Suprapubic skin (tissue), 4 donors: ENCODE results near the gene MC4R.

Experiments used
- EP300 ChIP-seq: sonication (generic); formaldehyde crosslinking; IDR thresholded peaks from one replicate; pipeline ENCODE4 v1.6.1; 2017; ENCODE audit warnings: antibody characterized with exemption
- POLR2A ChIP-seq, 2 donors: fragments of 450-650 bp; IDR thresholded peaks; one replicate each; pipeline ENCODE4 v1.6.1; 2017; ENCODE audit warnings: antibody characterized with exemption in 2 of 2, mild to moderate bottlenecking in 2 of 2, moderate library complexity in 2 of 2
- POLR2AphosphoS5 ChIP-seq, 3 donors: sonication (generic); formaldehyde crosslinking; IDR thresholded peaks; one replicate each; pipeline ENCODE4 v1.6.1; 2017; ENCODE audit warnings: antibody characterized with exemption in 3 of 3
- TF ChIP-seq, protein P1 (sequence below), 2 donors: fragments of 200-600 bp in 1 of 2; fragments of 450-650 bp in 1 of 2; sonication (generic) in 1 of 2; IDR thresholded peaks; one replicate each; pipeline ENCODE4 v1.5.1; 2016 to 2019; ENCODE audit warnings: antibody characterized with exemption in 2 of 2, mild to moderate bottlenecking in 1 of 2, moderate library complexity in 1 of 2

DNA sequence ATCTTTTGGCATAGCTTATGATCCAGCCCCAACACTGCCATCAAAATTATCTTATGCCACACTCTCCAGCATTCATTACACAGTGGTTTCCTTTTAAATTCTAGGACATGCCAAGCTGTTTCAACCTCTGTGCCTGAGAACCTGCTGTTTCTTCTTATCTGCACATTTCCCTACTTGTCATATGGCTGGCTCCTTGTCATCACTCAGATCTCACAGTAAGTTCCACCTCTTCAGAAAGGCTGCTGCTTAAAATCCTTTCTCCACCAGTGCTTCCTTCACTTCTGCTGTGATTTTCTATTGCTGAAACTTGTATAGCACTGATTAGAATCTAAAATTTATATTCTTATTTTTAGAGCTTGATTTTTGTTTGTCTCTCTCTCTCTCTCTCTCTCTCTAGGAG is 43.4 kb downstream of the MC4R start:
- TF ChIP-seq POLR2A (IDR thresholded peaks at IDR 0.05), result no peak
- TF ChIP-seq, protein P1, sequence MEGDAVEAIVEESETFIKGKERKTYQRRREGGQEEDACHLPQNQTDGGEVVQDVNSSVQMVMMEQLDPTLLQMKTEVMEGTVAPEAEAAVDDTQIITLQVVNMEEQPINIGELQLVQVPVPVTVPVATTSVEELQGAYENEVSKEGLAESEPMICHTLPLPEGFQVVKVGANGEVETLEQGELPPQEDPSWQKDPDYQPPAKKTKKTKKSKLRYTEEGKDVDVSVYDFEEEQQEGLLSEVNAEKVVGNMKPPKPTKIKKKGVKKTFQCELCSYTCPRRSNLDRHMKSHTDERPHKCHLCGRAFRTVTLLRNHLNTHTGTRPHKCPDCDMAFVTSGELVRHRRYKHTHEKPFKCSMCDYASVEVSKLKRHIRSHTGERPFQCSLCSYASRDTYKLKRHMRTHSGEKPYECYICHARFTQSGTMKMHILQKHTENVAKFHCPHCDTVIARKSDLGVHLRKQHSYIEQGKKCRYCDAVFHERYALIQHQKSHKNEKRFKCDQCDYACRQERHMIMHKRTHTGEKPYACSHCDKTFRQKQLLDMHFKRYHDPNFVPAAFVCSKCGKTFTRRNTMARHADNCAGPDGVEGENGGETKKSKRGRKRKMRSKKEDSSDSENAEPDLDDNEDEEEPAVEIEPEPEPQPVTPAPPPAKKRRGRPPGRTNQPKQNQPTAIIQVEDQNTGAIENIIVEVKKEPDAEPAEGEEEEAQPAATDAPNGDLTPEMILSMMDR (IDR thresholded peaks at IDR 0.05), result no peak
- TF ChIP-seq EP300, result no peak
- no peak for TF ChIP-seq POLR2AphosphoS5 (IDR thresholded peaks at IDR 0.05)
